Ishikawa (cell line): Measurements from ENCODE around the gene ZC3H6.

ENCODE experiments used
- CEBPB ChIP-seq: IDR thresholded peaks from 2 replicates; pipeline ENCODE4 v1.6.1; 2012
- CREB1 ChIP-seq: IDR thresholded peaks from 2 replicates; pipeline ENCODE4 v1.6.1; 2012; ENCODE audit warnings: low read depth
- EGR1 ChIP-seq: IDR thresholded peaks from 2 replicates; pipeline ENCODE4 v1.6.1; 2012
- EP300 ChIP-seq: IDR thresholded peaks from 2 replicates; pipeline ENCODE4 v1.6.1; 2012; ENCODE audit warnings: borderline replicate concordance
- FOXM1 ChIP-seq: IDR thresholded peaks from 2 replicates; pipeline ENCODE4 v1.6.1; 2012; ENCODE audit warnings: low read depth, borderline replicate concordance
- NFIC ChIP-seq: IDR thresholded peaks from 2 replicates; pipeline ENCODE4 v1.6.1; 2012
- RAD21 ChIP-seq: IDR thresholded peaks from 2 replicates; pipeline ENCODE4 v1.6.1; 2012; ENCODE audit warnings: low read depth
- REST ChIP-seq: IDR thresholded peaks from 2 replicates; pipeline ENCODE4 v1.6.1; 2012; ENCODE audit warnings: low read depth, mild to moderate bottlenecking
- TAF1 ChIP-seq: IDR thresholded peaks from 2 replicates; pipeline ENCODE4 v1.6.1; 2012; ENCODE audit warnings: low read depth, mild to moderate bottlenecking
- TCF12 ChIP-seq: IDR thresholded peaks from 2 replicates; pipeline ENCODE4 v1.6.1; 2012; ENCODE audit warnings: low read depth
- TEAD4 ChIP-seq: IDR thresholded peaks from 2 replicates; pipeline ENCODE4 v1.6.1; 2012
- USF1 ChIP-seq: IDR thresholded peaks from 2 replicates; pipeline ENCODE4 v1.6.1; 2012
- YY1 ChIP-seq: IDR thresholded peaks from 2 replicates; pipeline ENCODE4 v1.6.1; 2012; ENCODE audit warnings: low read depth
- ZBTB7A ChIP-seq: IDR thresholded peaks from 2 replicates; pipeline ENCODE4 v1.6.1; 2012; ENCODE audit warnings: low read depth
- TF ChIP-seq, protein P1 (sequence below): IDR thresholded peaks from 2 replicates; pipeline ENCODE4 v1.6.1; 2012

ZC3H6 gene

DNA sequence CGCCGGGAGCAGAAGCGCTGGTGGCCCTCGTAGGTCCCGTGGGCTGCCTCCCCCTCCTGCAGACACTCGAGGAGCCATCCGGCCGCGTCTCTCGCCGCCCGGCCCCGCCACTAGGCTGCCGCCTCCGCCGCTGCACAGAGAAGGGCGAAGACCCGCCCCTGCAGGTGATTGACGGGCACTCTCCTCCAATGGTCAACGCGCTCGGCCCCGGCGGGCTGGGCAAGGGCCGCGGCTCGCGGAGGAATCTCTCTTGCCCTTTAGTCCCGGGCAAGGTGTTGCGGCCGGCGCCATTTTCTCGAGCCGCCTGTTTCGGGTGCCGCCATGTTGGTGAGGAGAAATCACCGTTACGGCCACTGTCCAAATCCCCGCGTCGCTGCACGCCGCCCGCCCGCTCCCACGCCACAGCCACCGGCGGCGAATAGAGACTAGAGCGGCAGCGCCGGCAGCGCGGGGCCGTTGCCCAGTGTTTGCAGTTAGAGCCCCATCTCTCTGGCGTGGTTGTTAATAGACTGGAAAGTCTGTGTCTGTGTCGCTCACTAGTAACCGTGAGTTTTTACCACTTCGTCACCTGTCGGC is at the start of gene ZC3H6:
TSS of gene ZC3H6 (plus strand) at position 287 of the 576 bp plus-strand sequence. CDS start 398 bp downstream, outside the sequence.
- TF ChIP-seq REST (0 out of 2 replicates have a peak, but pooled peaks have one; percentile 39), EP300 (peak; percentile 51; the same call in 1 of the 2 replicates), TCF12 (peak; percentile 83), RAD21 (no peak), NFIC (0 out of 2 replicates have a peak, but pooled peaks have one; percentile 11), USF1 (no peak; the same call in 1 of the 2 replicates), ZBTB7A (peak; percentile 16; the same call in 1 of the 2 replicates), YY1 (peak; percentile 99), FOXM1 (no peak; the same call in 1 of the 2 replicates), TAF1 (peak; percentile 99), CREB1 (no peak; the same call in 1 of the 2 replicates), TEAD4 (peak; percentile 89), CEBPB (no peak), EGR1 (peak; percentile 70)
- TF ChIP-seq, protein P1, sequence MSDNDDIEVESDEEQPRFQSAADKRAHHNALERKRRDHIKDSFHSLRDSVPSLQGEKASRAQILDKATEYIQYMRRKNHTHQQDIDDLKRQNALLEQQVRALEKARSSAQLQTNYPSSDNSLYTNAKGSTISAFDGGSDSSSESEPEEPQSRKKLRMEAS = peak; percentile 91

DNA sequence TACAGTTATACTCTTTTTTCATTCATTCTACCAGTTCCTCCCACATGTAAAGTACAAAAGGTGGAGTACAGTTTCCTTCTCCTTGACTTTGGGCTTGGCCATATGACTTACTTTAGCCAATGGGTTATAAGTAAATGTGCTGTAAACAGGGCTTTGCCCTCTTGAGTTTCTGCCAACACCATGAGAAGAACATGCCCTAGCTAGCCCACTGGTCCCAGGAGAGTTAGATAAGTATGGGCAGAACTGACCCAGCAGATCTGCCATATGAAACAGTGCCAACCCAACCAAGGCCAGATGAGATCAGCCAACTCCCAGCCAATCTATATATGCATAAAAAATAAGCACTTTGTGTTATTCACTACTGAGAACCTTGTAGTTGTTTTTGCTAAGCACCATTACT is 46.0 kb upstream of the ZC3H6 start:
- TF ChIP-seq ZBTB7A (no peak), CREB1 (no peak), TCF12 (no peak), USF1 (no peak), EP300 (no peak), REST (no peak), RAD21 (no peak)
- TF ChIP-seq, protein P1 = no peak

DNA sequence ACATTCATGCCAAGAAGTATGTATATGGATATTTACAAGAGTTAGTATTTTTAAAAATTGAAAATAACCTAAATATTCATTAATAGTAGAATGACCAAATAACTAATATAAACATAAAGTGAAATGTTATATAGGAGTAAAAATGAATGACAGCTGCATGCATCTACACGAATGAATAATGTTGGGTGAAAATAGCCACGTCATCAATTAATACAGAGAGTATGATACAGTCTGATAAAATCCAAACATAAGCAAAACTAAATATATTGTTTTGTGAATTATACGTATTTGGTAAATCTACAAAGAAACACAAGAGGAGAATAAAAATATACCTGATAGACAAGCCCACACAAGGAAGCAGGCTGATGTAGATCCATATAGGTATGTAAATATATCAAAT is 45.0 kb upstream of the ZC3H6 start:
- no peak for TF ChIP-seq EGR1
- no peak for TF ChIP-seq NFIC
- no peak for TF ChIP-seq REST
- TF ChIP-seq EP300 = no peak
- TF ChIP-seq YY1 = no peak
- no peak for TF ChIP-seq USF1
- no peak for TF ChIP-seq TAF1
- TF ChIP-seq CREB1 = no peak
- TF ChIP-seq, protein P1 = no peak
- no peak for TF ChIP-seq TCF12
- no peak for TF ChIP-seq RAD21
- no peak for TF ChIP-seq CEBPB
- TF ChIP-seq FOXM1 = no peak
- TF ChIP-seq ZBTB7A = no peak
- TF ChIP-seq TEAD4 = no peak
